GM23338 (cell line): ENCODE results near the gene PLCL1. TPM values are rescaled to one million over a fixed set of nuclear protein-coding genes. Genes with fewer than 3 reads are reported as not detected.

Experiments
- ATAC-seq: fragments of 200-7000 bp; cut with Tn5 transposase; 3 replicates; pipeline ENCODE4 v1.9.1; 2020
- DNase-seq: peaks from one replicate; pipeline ENCODE4 v3.0.0-alpha.2; 2015; ENCODE audit warnings: low spot score
- H2AFZ ChIP-seq: fragments of 200-600 bp; sonication (generic); 2 replicates; pipeline ENCODE4 v1.8.0; 2016; ENCODE audit warnings: antibody characterized with exemption, mild to moderate bottlenecking, moderate library complexity
- H3F3A ChIP-seq: fragments of 200-600 bp; sonication (generic); replicated peaks from 2 replicates; pipeline ENCODE4 v1.8.0; 2017; ENCODE audit warnings: antibody characterized with exemption, mixed run types, low read depth
- H3K27ac ChIP-seq: fragments of 200-600 bp; sonication (generic); 2 replicates; pipeline ENCODE4 v1.6.1; 2016; ENCODE audit warnings: low read depth
- H3K27me3 ChIP-seq: fragments of 200-600 bp; sonication (generic); 2 replicates; pipeline ENCODE4 v1.8.0; 2016; ENCODE audit warnings: mild to moderate bottlenecking, mixed run types, moderate library complexity; ENCODE audit not compliant: insufficient read depth
- H3K36me3 ChIP-seq: fragments of 200-600 bp; sonication (generic); 2 replicates; pipeline ENCODE4 v1.8.0; 2016; ENCODE audit warnings: mild to moderate bottlenecking; ENCODE audit not compliant: insufficient read depth
- H3K4me1 ChIP-seq: fragments of 200-600 bp; sonication (generic); 2 replicates; pipeline ENCODE4 v1.8.0; 2016; ENCODE audit warnings: mild to moderate bottlenecking, moderate library complexity; ENCODE audit not compliant: insufficient read depth
- H3K4me2 ChIP-seq: fragments of 200-600 bp; sonication (generic); 2 replicates; pipeline ENCODE4 v1.7.1; 2017; ENCODE audit warnings: mixed run types
- H3K4me3 ChIP-seq: fragments of 200-600 bp; sonication (generic); 2 replicates; pipeline ENCODE4 v1.6.1; 2016; ENCODE audit warnings: mixed run types
- H3K79me2 ChIP-seq: fragments of 200-600 bp; sonication (generic); replicated peaks from 2 replicates; pipeline ENCODE4 v1.8.0; 2017; ENCODE audit warnings: mild to moderate bottlenecking; ENCODE audit not compliant: insufficient read depth
- H3K9me2 ChIP-seq: fragments of 200-600 bp; sonication (generic); 2 replicates; pipeline ENCODE4 v1.8.0; 2017; ENCODE audit not compliant: insufficient read depth
- H4K20me1 ChIP-seq: fragments of 200-600 bp; sonication (generic); replicated peaks from 2 replicates; pipeline ENCODE4 v1.8.0; 2017; ENCODE audit warnings: mild to moderate bottlenecking; ENCODE audit not compliant: insufficient read depth
- H3K27ac Mint-ChIP-seq: 2 replicates; pipeline ENCODE4 v1.8.0; 2020; ENCODE audit warnings: inconsistent platforms, mild to moderate bottlenecking, moderate library complexity, mixed read lengths
- H3K27me3 Mint-ChIP-seq: 3 replicates; pipeline ENCODE4 v1.8.0; 2022; ENCODE audit warnings: low read depth, mild to moderate bottlenecking, moderate library complexity, mixed read lengths, inconsistent platforms; ENCODE audit not compliant: insufficient read depth, poor library complexity
- H3K36me3 Mint-ChIP-seq: 3 replicates; pipeline ENCODE4 v1.8.0; 2021; ENCODE audit warnings: low read depth, mild to moderate bottlenecking, inconsistent platforms, moderate library complexity, mixed read lengths
- H3K4me1 Mint-ChIP-seq: 3 replicates; pipeline ENCODE4 v1.8.0; 2020; ENCODE audit warnings: mild to moderate bottlenecking, inconsistent platforms, mixed read lengths
- H3K4me3 Mint-ChIP-seq: 3 replicates; pipeline ENCODE4 v1.8.0; 2021; ENCODE audit warnings: moderate library complexity, mild to moderate bottlenecking, inconsistent platforms, mixed read lengths
- H3K9me3 Mint-ChIP-seq: 3 replicates; pipeline ENCODE4 v1.8.0; 2020; ENCODE audit warnings: moderate library complexity, mild to moderate bottlenecking, inconsistent platforms, mixed read lengths
- CREB1 ChIP-seq: fragments of 250-450 bp; sonication (Bioruptor Pico); IDR thresholded peaks from 2 replicates; pipeline ENCODE4 v1.5.0; 2020; ENCODE audit warnings: low read depth, mild to moderate bottlenecking, moderate library complexity
- ETS1 ChIP-seq: IDR thresholded peaks from 2 replicates; pipeline ENCODE4 v1.6.1; 2016; ENCODE audit warnings: antibody characterized with exemption
- EZH2 ChIP-seq: fragments of 200-600 bp; sonication (generic); IDR thresholded peaks from one replicate; pipeline ENCODE4 v1.8.0; 2017; ENCODE audit warnings: antibody characterized with exemption, mild to moderate bottlenecking, low read depth; ENCODE audit not compliant: unreplicated experiment
- EZH2phosphoT487 ChIP-seq: fragments of 200-600 bp; sonication (generic); IDR thresholded peaks from one replicate; pipeline ENCODE4 v1.8.1; 2018; ENCODE audit warnings: antibody characterized with exemption; ENCODE audit not compliant: unreplicated experiment
- JUNB ChIP-seq: IDR thresholded peaks from one replicate; pipeline ENCODE4 v1.6.1; 2016; ENCODE audit warnings: antibody characterized with exemption; ENCODE audit not compliant: unreplicated experiment
- NANOG ChIP-seq: IDR thresholded peaks from 2 replicates; pipeline ENCODE4 v1.6.1; 2016; ENCODE audit warnings: antibody characterized with exemption, borderline replicate concordance
- POLR2AphosphoS5 ChIP-seq: IDR thresholded peaks from 2 replicates; pipeline ENCODE4 v1.6.1; 2016; ENCODE audit warnings: antibody characterized with exemption, low read depth
- STAT1 ChIP-seq: IDR thresholded peaks from one replicate; pipeline ENCODE4 v1.6.1; 2016; ENCODE audit warnings: antibody characterized with exemption; ENCODE audit not compliant: unreplicated experiment
- ZNF114 ChIP-seq: fragments of 250-450 bp; sonication (Bioruptor Pico); IDR thresholded peaks from 2 replicates; pipeline ENCODE4 v1.5.0; 2020; ENCODE audit warnings: mild to moderate bottlenecking, moderate library complexity
- ZNF331 ChIP-seq: fragments of 250-450 bp; sonication (Bioruptor Pico); IDR thresholded peaks from 2 replicates; pipeline ENCODE4 v1.5.0; 2020; ENCODE audit warnings: low read depth, mild to moderate bottlenecking, moderate library complexity
- ZNF462 ChIP-seq: fragments of 250-450 bp; sonication (Bioruptor Pico); IDR thresholded peaks from 2 replicates; pipeline ENCODE4 v1.5.0; 2020; ENCODE audit warnings: mild to moderate bottlenecking, moderate library complexity
- polyA plus RNA-seq: library from polyadenylated mRNA; unstranded; fragments of >200 nt; fragmentation: Nextera tagmentation; extraction: Ambion mirVana; gene quantifications from 2 replicates; pipeline ENCODE4 v1.2.1, GENCODE V29; 2016
- total RNA-seq: library from RNA; depleted of rRNA; stranded (reverse); fragments of >200 nt; shearing (Covaris generic); gene quantifications from 2 replicates; pipeline ENCODE4 v1.2.3, GENCODE V29; 2014
- TF ChIP-seq, protein P1 (sequence below), 2 experiments: fragments of 200-600 bp in 1 of 2; sonication (generic) in 1 of 2; conservative IDR thresholded peaks; 2 replicates each; pipeline versions ENCODE4 v1.5.1 to v1.6.1; 2016 to 2017; ENCODE audit warnings: antibody characterized with exemption in 2 of 2, low read depth in 2 of 2, mild to moderate bottlenecking in 2 of 2, moderate library complexity in 1 of 2

PLCL1 gene
- total and polyA plus RNA-seq, 2 experiments from 2014 or later: not detected

DNA sequence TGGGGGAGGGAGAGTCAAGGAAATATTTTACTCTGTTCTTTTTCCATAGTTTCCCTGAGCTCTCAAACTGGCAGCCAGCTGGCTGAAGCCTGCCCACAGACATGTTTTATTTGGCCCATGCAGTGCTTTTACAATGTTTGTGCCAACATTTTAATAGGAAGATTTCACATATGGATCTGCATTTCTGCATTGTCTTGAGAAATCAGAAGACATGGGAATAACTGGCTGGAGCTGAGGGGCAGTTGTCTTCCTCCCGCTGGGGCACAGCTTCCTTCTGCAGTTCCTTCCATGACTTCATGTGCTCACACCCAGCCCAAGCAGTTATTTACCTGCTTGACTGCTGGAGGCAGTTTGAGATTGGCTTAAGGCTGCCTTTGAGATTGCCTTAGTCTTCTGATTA is 74.4 kb downstream of the PLCL1 start (continued):
- TF ChIP-seq JUNB (no peak), NANOG (no peak), POLR2AphosphoS5 (no peak), ZNF331 (CRISPR knock-in tag) (no peak), ZNF114 (CRISPR knock-in tag) (no peak), ETS1 (no peak)
- TF ChIP-seq, protein P1, sequence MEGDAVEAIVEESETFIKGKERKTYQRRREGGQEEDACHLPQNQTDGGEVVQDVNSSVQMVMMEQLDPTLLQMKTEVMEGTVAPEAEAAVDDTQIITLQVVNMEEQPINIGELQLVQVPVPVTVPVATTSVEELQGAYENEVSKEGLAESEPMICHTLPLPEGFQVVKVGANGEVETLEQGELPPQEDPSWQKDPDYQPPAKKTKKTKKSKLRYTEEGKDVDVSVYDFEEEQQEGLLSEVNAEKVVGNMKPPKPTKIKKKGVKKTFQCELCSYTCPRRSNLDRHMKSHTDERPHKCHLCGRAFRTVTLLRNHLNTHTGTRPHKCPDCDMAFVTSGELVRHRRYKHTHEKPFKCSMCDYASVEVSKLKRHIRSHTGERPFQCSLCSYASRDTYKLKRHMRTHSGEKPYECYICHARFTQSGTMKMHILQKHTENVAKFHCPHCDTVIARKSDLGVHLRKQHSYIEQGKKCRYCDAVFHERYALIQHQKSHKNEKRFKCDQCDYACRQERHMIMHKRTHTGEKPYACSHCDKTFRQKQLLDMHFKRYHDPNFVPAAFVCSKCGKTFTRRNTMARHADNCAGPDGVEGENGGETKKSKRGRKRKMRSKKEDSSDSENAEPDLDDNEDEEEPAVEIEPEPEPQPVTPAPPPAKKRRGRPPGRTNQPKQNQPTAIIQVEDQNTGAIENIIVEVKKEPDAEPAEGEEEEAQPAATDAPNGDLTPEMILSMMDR (conservative IDR thresholded peaks at IDR 0.05; ENCODE audit: low read depth in 2 of 2): no peak

DNA sequence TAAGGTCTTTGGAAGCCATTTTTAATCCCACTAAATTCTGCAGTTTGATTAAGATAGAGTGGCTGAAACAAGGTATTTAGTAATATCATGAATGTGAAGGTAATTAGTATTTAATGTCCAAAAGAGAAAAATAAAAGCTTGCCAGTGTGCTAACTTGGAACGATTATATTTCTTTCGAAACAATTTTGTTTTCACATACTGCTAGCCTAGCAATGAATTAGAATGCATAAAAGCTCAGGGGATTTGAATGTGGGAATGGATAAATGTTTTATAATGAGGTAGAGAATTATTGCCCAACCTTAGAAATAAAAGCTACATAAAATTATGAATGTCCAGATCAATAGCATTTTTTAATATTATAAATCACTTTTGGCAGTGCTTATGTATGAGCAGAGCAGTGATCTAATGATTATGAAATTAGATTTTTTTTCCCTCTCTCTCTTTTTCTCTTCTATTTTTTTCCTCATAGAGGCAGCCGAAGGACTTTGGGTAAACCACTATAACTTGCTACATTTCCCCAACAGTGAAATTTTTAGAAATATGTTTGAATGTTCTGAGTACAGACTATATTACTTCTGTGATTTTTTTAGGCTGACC is 75.5 kb downstream of the PLCL1 start:
- Histone ChIP-seq H3F3A (no peaks in the 10 kb centered on the region), H4K20me1 (no peaks in the 10 kb centered on the region), H3K9me2 (no peaks in the 10 kb centered on the region), H3K27me3 (no peaks in the 10 kb centered on the region), H3K4me1 (peaks cover 7% of the 10 kb centered on the region; the same call in 1 of the 2 replicates), H3K4me2 (no peak overlapping the region), H3K27ac (no peak overlapping the region), H3K36me3 (no peaks in the 10 kb centered on the region), H3K79me2 (no peaks in the 10 kb centered on the region), H3K4me3 (no peak overlapping the region), H2AFZ (no peak overlapping the region)
- TF ChIP-seq ZNF331 (CRISPR knock-in tag) (no peak), ZNF462 (CRISPR knock-in tag) (no peak), CREB1 (CRISPR knock-in tag) (no peak), STAT1 (no peak), EZH2phosphoT487 (no peak), POLR2AphosphoS5 (no peak), EZH2 (no peak), ZNF114 (CRISPR knock-in tag) (no peak)
- TF ChIP-seq, protein P1 (conservative IDR thresholded peaks at IDR 0.05; ENCODE audit: low read depth in 2 of 2): no peak
- no peak for DNase-seq
- Mint-ChIP-seq H3K36me3 (no peaks in the 10 kb centered on the region), H3K9me3 (no peaks in the 10 kb centered on the region), H3K27ac (no peak overlapping the region), H3K4me3 (no peak overlapping the region), H3K27me3 (no peaks in the 10 kb centered on the region), H3K4me1 (peaks cover 6% of the 10 kb centered on the region; the same call in 2 of the 3 replicates)
- ATAC-seq: no peak
